SIG-M5 treated with dmso at 0.1 percent for 504 hours (cell line): ENCODE results near the gene RBM17.
"Not testable (repeated sequence)": the region's sequence is repeated elsewhere in the genome, so short reads cannot be mapped to it uniquely, and the experiment has no call there.

Experiments
- DNase-seq: peaks from one replicate; lab custom pipeline; 2025; ENCODE audit not compliant: unreplicated experiment; lab: John Stamatoyannopoulos, UW

RBM17 gene

GRCh38 chr10:6056411-6057135 lies 32.3 kb upstream of the RBM17 start:
- no peak for DNase-seq

DNA sequence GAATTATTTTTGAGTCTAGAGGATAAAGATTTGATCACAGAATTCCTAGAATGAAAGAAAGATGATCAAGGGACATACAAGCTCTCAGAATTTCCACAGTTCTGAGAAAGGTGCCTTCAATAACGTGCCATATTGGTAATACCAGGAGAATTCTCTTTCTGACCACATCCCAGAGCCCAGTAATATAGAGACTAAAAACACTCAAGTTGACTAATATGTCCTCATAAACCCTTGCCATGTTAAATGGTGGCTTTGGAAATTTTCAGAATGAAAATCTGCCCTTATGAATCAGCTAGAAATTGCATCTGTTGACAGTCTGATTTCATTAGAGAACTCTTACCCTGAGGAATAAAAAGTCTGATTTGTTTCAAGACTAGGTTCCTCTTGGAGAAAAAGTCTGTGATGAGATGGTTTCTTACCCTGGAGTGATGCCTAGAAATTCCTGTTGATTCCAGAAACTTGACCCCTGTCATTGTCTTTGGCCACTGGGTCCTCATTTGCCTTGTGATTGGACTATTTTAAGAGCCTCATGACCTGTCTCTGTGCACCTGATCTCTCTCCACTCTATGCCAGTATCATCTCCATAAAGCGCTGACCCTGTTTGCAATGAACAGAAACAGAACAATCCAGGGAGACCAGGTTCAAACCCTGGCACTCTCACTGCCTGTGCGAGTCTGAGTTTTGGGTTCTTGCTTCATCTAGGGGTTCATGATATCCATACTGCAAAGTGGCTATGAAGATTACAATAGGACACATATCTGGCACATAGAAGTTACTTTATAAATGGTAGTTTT lies 30.0 kb upstream of the RBM17 start:
- DNase-seq, result no peak

GRCh38 chr10:6059506-6059905 lies 29.3 kb upstream of the RBM17 start:
- no peak for DNase-seq

GRCh38 chr10:6061056-6061455 lies 27.8 kb upstream of the RBM17 start:
- DNase-seq, result no peak

- DNase-seq, result no peak
Measured at GRCh38 chr10:6062101-6062771, 26.6 kb upstream of the RBM17 start, which contains the start of gene IL2RA. Gene IL2RA, minus strand, starts transcription at chr10:6062367. Its CDS starts 216 bp downstream, at chr10:6062151.

DNA sequence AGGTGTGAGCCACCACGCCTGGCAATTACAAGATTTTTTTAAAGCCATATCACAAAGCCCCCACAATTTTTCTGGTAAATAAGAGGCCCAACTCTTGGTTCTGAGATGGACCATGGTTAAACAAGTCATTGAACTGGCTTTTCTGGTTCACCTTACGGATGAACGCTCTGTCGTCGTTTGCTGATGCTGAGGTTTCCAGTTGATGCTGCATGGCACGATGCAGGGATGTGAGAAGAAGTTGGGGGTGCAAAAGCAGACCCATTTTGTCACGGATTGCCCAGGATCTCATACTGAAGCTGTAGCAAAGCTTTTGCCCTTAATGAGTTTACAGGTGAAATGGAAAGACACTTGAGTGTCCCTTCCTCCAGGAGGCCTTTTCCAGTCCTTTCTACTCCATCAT lies 24.7 kb upstream of the RBM17 start:
- DNase-seq, result no peak

GRCh38 chr10:6064726-6065125 lies 24.1 kb upstream of the RBM17 start:
- not testable (repeated sequence) for DNase-seq

DNA sequence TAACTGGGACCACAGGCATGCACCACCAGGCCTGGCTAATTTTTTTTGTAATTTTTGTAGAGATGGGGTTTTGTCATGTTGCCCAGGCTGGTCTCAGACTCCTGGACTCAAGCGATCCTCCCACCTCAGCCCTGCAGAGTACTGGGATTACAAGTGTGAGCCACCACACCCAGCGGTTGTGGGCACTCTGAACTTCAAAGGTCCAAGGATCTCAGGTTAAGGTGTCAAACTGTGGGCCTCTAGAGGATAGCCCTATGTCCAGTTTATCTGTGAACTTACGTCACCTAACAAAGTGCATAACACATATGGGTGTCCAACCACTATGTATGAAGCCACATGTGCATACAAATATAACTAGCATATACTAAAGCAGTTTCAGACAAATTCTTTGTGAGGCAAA lies 23.4 kb upstream of the RBM17 start:
- no peak for DNase-seq

DNA sequence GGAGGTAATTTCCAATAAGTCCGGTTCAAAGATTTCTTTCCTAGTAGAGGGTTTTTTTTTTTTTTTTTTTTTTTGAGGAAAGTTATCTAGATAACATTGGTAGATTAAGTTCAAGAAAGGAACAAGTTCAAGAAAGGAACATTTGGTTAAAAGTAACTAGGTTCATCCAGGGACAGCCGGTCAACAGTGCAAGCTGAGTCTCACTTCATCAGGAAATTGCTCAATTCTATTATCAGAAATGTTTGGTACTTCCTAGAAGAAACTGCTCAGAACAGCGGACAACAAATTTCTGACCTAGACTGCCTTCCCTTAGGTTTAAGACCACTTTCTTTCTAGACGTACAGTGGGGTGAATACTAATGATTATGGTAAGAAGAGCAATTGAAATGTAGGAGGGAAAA lies 23.0 kb upstream of the RBM17 start:
- DNase-seq, result peak; percentile 39

- DNase-seq, result no peak
Measured at GRCh38 chr10:6067457-6067856, 21.4 kb upstream of the RBM17 start.

DNA sequence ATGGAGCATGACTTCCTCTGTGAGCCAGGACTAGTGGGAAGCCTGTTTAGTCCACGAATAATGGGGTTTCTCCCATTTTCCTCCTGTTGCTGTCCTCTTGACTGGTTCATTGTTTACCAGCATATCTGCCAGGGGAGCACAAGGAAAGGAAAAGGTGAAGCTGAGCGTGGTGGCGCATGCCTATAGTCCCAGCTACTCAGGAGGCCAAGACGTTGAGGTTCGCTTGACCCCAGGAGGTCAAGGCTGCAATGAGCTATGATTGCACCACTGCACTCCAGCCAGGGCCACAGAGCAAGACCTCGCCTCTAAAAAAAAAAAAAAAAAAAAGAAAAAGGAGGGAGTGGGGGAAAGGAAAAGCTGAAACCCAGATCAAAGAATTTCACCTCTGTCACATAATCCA lies 20.8 kb upstream of the RBM17 start:
- DNase-seq, result no peak

GRCh38 chr10:6068422-6068821 lies 20.4 kb upstream of the RBM17 start:
- peak; percentile 66 for DNase-seq

DNA sequence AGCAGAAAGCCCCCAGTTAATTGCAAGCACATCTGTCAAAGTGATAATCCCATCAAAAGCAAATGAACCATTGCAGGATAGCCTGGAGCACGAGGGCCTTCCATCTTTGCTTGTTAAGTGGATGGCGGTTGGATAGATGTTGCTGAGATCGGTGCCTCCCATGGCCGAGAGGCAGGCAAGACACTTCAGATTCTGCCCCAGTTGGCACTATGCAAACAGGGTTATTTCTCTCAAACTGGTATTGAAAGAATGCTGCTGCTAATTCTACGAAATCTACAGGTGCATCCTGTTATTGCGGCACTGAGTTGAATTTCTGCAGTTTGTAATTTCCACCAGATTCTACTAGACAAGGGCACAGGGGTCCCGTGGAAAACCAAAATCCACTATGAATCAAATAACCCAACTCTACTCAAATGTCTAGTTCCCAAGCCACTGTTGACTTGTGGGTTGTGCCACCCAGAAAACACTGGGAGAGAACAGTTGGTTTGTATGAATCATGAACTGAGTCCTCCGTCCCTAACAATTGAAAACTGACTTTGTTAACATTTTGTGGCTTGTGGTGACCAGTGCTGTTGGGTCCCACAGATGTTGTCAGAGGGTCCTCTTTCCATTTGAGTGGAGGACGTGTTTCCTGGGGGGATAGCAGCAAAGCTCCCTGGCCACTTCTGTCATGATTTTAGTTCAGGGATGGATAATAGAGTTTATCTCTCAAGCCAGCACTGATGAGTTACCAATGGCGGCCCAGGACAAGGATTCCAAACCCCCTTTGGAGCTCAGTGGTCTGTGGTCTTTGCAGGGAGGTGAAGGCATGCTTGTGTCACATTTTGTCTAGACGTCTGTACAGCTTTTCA lies 19.5 kb upstream of the RBM17 start:
- DNase-seq, result no peak

DNA sequence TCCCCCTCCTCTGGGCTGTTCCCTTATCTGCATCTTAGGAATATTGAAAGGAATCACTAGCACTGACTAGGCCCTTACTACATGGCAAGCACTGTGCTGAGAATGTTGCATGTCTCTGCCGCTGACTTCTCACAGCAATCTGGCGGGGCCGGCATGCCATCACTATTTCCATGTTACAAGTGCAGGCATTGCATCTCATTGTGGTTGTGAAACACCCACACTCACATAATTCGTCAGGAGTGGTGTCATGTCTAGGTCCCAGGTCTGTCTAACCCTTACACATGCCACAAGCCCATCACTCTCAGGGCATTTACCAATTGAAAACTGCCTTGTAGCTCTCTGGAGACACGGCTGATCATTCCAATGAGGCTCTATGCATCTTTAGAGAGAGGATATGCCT lies 18.2 kb upstream of the RBM17 start:
- no peak for DNase-seq

GRCh38 chr10:6071181-6072175 lies 17.4 kb upstream of the RBM17 start:
- no peak for DNase-seq

GRCh38 chr10:6072215-6072934 lies 16.5 kb upstream of the RBM17 start:
- peak; percentile 8 for DNase-seq

GRCh38 chr10:6074489-6075301 lies 14.1 kb upstream of the RBM17 start:
- DNase-seq, result no peak

GRCh38 chr10:6077071-6077675 lies 11.7 kb upstream of the RBM17 start:
- no peak for DNase-seq
